ENCODE results near the gene TSPAN16. TPM values are rescaled to one million over a fixed set of nuclear protein-coding genes. Genes with fewer than 3 reads are reported as not detected.
A peak's percentile ranks its signal among the peaks of the same experiment; 100 is the strongest.

Gene TSPAN16
- total RNA-seq, 1 donor from 2014 or later: not detected

DNA sequence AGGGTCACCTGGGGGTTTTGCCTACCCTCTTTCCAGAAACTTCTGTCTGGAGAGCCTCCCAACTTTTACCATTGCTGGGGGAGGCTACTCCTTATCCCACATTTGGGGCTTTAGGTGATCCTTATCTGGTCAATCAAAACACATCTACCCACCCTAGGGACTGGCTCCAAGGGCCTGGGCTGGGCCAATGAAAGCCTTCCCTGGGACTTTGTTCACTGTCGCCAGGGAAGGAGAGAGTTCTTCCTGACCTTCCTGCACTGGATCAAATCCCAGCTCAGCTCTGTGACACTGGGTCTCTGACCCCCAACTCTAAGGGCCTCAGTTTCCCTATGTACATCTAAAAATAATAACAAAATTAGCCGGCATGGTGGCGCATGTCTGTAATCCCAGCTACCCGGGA, 44.7 kb upstream of the TSPAN16 start:
- no peaks in the 10 kb centered on the region for H3K27me3 ChIP-seq (ENCODE audit: insufficient read depth, low read length)
- H3K36me3 ChIP-seq (ENCODE audit: insufficient read depth, low read length): peaks cover 3% of the 10 kb centered on the region
- Mint-ChIP-seq H3K4me3 (ENCODE audit: unreplicated experiment) (no peak overlapping the region), H3K9me3 (ENCODE audit: unreplicated experiment) (no peaks in the 10 kb centered on the region), H3K4me1 (ENCODE audit: low read depth, unreplicated experiment) (peaks cover 3% of the 10 kb centered on the region), H3K36me3 (ENCODE audit: low read depth, unreplicated experiment) (peaks cover 30% of the 10 kb centered on the region), H3K27ac (ENCODE audit: unreplicated experiment) (no peak overlapping the region), H3K27me3 (ENCODE audit: low read depth, unreplicated experiment) (no peaks in the 10 kb centered on the region)
- H4K20me1 ChIP-seq (ENCODE audit: insufficient read depth, low read length): peaks cover 5% of the 10 kb centered on the region
- DNase-seq (ENCODE audit: low read depth) (no peak), FAIRE-seq (no peak)
- H3K4me1 ChIP-seq (ENCODE audit: insufficient read depth, low read length): no peaks in the 10 kb centered on the region
- H3K4me2 ChIP-seq (ENCODE audit: low read length): no peak overlapping the region
- TF ChIP-seq EZH2 (IDR thresholded peaks at IDR 0.05; ENCODE audit: insufficient read depth, low read length): no peak
- TF ChIP-seq, protein P1, sequence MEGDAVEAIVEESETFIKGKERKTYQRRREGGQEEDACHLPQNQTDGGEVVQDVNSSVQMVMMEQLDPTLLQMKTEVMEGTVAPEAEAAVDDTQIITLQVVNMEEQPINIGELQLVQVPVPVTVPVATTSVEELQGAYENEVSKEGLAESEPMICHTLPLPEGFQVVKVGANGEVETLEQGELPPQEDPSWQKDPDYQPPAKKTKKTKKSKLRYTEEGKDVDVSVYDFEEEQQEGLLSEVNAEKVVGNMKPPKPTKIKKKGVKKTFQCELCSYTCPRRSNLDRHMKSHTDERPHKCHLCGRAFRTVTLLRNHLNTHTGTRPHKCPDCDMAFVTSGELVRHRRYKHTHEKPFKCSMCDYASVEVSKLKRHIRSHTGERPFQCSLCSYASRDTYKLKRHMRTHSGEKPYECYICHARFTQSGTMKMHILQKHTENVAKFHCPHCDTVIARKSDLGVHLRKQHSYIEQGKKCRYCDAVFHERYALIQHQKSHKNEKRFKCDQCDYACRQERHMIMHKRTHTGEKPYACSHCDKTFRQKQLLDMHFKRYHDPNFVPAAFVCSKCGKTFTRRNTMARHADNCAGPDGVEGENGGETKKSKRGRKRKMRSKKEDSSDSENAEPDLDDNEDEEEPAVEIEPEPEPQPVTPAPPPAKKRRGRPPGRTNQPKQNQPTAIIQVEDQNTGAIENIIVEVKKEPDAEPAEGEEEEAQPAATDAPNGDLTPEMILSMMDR (IDR thresholded peaks at IDR 0.05; ENCODE audit: insufficient read depth, low read depth, low read length): no peak
- no peaks in the 10 kb centered on the region for H3K79me2 ChIP-seq (ENCODE audit: insufficient read depth, low read length)
- no peaks in the 10 kb centered on the region for H3K9me3 ChIP-seq (ENCODE audit: insufficient read depth, low read depth, low read length)
- H2AFZ ChIP-seq (ENCODE audit: low read depth, low read length): no peak overlapping the region
- H3K27ac ChIP-seq (ENCODE audit: low read depth, low read length): no peak overlapping the region
- no peak overlapping the region for H3K4me3 ChIP-seq (ENCODE audit: insufficient read depth, low read depth, low read length)
- no peak overlapping the region for H3K9ac ChIP-seq (ENCODE audit: low read length)

DNA sequence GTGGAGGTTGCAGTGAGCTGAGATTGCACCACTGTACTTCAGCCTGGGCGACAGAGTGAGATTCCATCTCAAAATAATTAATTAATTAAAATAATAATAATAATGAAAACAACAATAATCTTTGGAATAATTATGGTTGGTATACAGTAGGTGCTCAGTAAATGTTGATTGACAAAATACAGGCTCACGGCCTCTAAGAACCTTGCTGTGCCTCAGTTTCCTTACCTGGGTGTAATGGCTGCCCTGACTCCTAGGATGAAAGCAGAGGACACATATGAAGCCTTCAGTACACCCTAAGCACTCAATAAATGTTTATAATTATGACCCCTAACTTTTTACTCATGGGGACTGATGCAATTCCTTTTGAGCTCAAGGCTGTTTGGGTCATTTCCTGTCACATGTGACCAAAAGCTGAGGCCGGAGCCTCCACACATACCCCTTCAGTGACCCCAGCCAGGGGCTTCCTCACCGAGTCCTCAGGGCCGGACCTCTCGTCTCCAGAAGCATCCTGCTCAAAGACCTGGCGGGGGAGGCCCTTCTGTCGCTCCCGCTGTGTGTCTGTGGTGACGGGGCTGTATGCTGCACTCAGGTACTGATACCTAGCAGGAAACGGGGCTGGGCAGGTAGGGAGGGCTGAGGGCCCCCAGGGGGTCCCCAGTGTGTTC, 44.2 kb upstream of the TSPAN16 start:
- Histone ChIP-seq H2AFZ (ENCODE audit: low read depth, low read length) (no peak overlapping the region), H3K79me2 (ENCODE audit: insufficient read depth, low read length) (no peaks in the 10 kb centered on the region), H3K9me3 (ENCODE audit: insufficient read depth, low read depth, low read length) (no peaks in the 10 kb centered on the region), H3K36me3 (ENCODE audit: insufficient read depth, low read length) (peaks cover 3% of the 10 kb centered on the region), H3K4me3 (ENCODE audit: insufficient read depth, low read depth, low read length) (no peak overlapping the region), H3K9ac (ENCODE audit: low read length) (no peak overlapping the region), H3K4me1 (ENCODE audit: insufficient read depth, low read length) (no peaks in the 10 kb centered on the region), H3K27ac (ENCODE audit: low read depth, low read length) (no peak overlapping the region), H3K27me3 (ENCODE audit: insufficient read depth, low read length) (no peaks in the 10 kb centered on the region), H3K4me2 (ENCODE audit: low read length) (no peak overlapping the region), H4K20me1 (ENCODE audit: insufficient read depth, low read length) (peaks cover 5% of the 10 kb centered on the region)
- no peak for TF ChIP-seq EZH2 (IDR thresholded peaks at IDR 0.05; ENCODE audit: insufficient read depth, low read length)
- TF ChIP-seq, protein P1 (IDR thresholded peaks at IDR 0.05; ENCODE audit: insufficient read depth, low read depth, low read length): no peak
- H3K27me3 Mint-ChIP-seq (ENCODE audit: low read depth, unreplicated experiment): no peaks in the 10 kb centered on the region
- peaks cover 3% of the 10 kb centered on the region for H3K4me1 Mint-ChIP-seq (ENCODE audit: low read depth, unreplicated experiment)
- no peak for DNase-seq (ENCODE audit: low read depth)
- no peak overlapping the region for H3K4me3 Mint-ChIP-seq (ENCODE audit: unreplicated experiment)
- no peak for FAIRE-seq
- H3K36me3 Mint-ChIP-seq (ENCODE audit: low read depth, unreplicated experiment): peaks cover 26% of the 10 kb centered on the region
- no peaks in the 10 kb centered on the region for H3K9me3 Mint-ChIP-seq (ENCODE audit: unreplicated experiment)
- H3K27ac Mint-ChIP-seq (ENCODE audit: unreplicated experiment): no peak overlapping the region

DNA sequence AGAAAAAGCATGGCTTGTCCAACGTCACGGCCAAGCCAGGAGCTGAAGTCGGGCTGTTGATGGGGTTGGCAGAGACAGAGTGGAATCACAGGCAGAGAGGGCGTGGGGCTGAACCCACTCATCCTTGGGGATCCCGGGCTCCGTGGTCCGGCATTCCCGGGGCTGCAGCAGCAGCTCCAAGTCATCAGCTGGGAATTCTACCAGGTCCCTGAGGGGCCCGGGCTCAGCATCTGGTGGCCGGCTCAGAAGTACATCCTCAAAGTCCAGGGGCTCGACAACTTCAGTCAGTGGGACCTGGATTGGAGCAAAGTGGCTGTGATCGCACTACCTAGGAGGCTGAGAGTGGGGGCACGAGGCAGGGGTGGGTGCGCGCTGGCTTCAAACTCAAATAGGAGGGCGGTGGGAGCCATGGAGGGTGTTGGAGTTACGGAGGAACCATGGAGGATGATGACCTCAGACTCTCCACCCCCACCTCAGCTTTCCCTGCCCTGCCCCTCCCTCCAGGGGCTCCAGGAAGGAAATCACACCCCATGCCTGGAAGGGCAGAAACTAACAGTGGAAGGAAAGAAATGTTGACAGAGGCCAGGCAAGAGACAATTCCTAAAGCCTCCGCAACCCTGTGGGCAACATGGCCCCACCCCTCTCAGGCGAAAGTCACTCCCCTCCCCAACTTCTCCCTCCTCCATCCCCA, 43.1 kb upstream of the TSPAN16 start:
- H3K27me3 Mint-ChIP-seq (ENCODE audit: low read depth, unreplicated experiment): no peaks in the 10 kb centered on the region
- H3K79me2 ChIP-seq (ENCODE audit: insufficient read depth, low read length): no peaks in the 10 kb centered on the region
- no peak overlapping the region for H3K4me3 Mint-ChIP-seq (ENCODE audit: unreplicated experiment)
- H4K20me1 ChIP-seq (ENCODE audit: insufficient read depth, low read length): peaks cover 6% of the 10 kb centered on the region
- FAIRE-seq (no peak), DNase-seq (ENCODE audit: low read depth) (no peak)
- no peak overlapping the region for H3K4me2 ChIP-seq (ENCODE audit: low read length)
- peaks cover 21% of the 10 kb centered on the region for H3K36me3 Mint-ChIP-seq (ENCODE audit: low read depth, unreplicated experiment)
- no peaks in the 10 kb centered on the region for H3K27me3 ChIP-seq (ENCODE audit: insufficient read depth, low read length)
- H3K9me3 Mint-ChIP-seq (ENCODE audit: unreplicated experiment): no peaks in the 10 kb centered on the region
- H3K4me3 ChIP-seq (ENCODE audit: insufficient read depth, low read depth, low read length): no peak overlapping the region
- no peaks in the 10 kb centered on the region for H3K9me3 ChIP-seq (ENCODE audit: insufficient read depth, low read depth, low read length)
- peaks cover 1% of the 10 kb centered on the region for H3K36me3 ChIP-seq (ENCODE audit: insufficient read depth, low read length)
- peak overlapping the region; percentile 66 for H3K27ac Mint-ChIP-seq (ENCODE audit: unreplicated experiment)
- H2AFZ ChIP-seq (ENCODE audit: low read depth, low read length): no peak overlapping the region
- H3K4me1 ChIP-seq (ENCODE audit: insufficient read depth, low read length): no peaks in the 10 kb centered on the region
- TF ChIP-seq, protein P1 (IDR thresholded peaks at IDR 0.05; ENCODE audit: insufficient read depth, low read depth, low read length): no peak
- no peak for TF ChIP-seq EZH2 (IDR thresholded peaks at IDR 0.05; ENCODE audit: insufficient read depth, low read length)
- H3K27ac ChIP-seq (ENCODE audit: low read depth, low read length): no peak overlapping the region
- H3K9ac ChIP-seq (ENCODE audit: low read length): no peak overlapping the region
- H3K4me1 Mint-ChIP-seq (ENCODE audit: low read depth, unreplicated experiment): peaks cover 3% of the 10 kb centered on the region
